GM19467 (cell line): ENCODE measurements around the gene CFHR4.
"Not testable (repeated sequence)": the region's sequence is repeated elsewhere in the genome, so short reads cannot be mapped to it uniquely, and the experiment has no call there.

ENCODE experiments used
- ATAC-seq: cut with Tn5 transposase; IDR thresholded peaks from one replicate; pipeline ENCODE4 v1.9.1; 2021; ENCODE audit warnings: mild to moderate bottlenecking, moderate library complexity; ENCODE audit not compliant: unreplicated experiment

The CFHR4 gene

GRCh38 chr1:196887515-196888239 lies at the start of gene CFHR4:
TSS of gene CFHR4 (plus strand) at chr1:196888052. CDS start at chr1:196888151, 99 bp downstream.
- peak; percentile 97 for ATAC-seq

- peak; percentile 64 for ATAC-seq
Measured at GRCh38 chr1:196849613-196850492, 38.0 kb upstream of the CFHR4 start.

GRCh38 chr1:196856053-196856452 lies 31.8 kb upstream of the CFHR4 start:
- no peak for ATAC-seq

DNA sequence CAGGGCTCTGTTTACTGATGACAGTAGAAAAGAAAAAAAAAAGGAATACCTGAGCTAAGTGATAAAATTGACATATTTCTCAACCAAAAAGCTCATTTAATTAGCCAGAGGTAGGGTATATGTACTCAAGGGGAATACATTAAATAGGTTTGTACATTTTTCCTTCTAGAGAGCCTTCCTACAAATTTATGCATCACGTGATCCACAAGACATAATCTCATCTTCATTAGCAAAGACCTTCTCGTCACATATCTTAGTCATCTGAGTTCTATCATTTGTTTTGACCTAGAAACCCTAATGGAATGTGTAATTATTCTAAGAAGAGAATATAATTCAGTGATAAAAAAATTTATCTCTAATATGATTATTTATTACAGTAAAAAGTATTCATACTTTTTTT lies 30.7 kb upstream of the CFHR4 start:
- ATAC-seq, result no peak

DNA sequence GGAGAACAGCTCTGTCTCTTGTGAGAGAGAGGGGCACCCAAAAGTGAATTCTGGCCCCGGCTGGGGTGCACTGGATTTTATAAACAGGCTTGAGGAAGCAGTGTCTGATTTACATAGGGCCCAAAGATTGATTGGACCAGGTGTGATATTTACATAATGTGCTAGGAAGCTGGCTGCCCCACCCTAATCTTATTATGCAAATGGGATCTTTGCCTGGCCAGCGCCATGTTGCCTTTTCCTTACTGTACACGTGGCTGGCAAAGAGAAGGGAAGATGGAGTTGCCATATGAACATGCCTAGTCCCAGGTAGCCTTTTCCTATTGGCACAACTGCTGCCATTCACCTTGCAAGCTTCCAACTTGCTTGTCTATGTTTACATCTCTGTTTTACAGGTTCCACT lies 29.0 kb upstream of the CFHR4 start:
- no peak for ATAC-seq

GRCh38 chr1:196860323-196860884 lies 27.4 kb upstream of the CFHR4 start:
- no peak for ATAC-seq

DNA sequence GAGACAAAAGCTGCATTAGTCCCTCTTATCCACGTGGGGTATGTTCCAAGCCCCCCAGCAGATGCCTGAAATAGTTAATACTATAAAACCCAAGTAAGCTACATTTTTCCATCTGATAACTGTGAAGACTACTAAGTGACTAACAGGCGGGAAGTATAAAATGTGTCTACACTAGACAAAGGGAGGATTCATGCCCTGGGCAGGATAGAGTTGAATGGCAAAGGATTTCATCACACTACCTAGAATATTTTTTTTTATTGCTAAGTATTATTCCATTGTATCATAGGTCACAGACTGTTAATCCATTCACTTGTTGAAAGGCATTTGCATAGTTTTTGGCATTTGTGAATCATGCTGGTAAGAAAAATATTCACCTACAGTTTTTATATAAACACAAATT lies 26.4 kb upstream of the CFHR4 start:
- no peak for ATAC-seq

DNA sequence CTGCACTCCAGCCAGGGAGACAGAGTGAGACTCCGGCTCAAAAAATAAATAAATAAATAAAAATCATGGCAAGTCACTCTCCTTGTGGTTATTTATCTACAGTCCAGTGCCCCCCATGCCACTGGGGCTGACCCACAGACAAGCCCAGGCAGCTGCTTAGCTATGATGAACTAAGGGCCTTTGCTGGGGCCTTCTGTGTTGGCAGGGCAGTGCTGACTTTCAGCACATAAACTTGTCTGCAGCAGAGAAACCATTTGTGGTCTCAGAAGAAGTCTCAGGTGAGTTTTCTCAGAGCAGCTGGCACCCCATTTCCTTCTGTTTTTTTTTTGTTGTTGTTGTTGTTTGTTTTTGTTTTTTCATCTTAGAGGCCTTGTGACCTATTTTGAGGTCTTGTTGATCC lies 20.9 kb upstream of the CFHR4 start:
- no peak for ATAC-seq

- ATAC-seq, result no peak
Measured at GRCh38 chr1:196873385-196873784, 14.5 kb upstream of the CFHR4 start.

DNA sequence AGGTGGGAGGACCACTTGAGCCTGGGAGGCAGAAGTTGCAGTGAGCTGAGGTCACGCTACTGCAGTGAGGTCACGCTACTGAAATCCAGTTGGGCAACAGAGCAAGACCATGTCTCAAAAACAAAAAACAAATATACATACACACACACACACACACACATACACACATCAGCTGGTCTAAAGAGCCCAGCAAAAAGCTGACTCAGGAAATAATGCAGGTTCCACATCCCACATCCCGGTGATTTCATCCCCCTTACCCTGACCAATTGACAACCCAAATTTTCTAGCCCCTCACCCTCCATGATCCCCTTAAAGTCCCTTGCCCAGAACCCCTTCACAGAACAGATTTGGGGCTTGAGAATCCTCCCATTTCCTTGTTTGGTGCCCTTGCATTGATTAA lies 11.9 kb upstream of the CFHR4 start:
- no peak for ATAC-seq

DNA sequence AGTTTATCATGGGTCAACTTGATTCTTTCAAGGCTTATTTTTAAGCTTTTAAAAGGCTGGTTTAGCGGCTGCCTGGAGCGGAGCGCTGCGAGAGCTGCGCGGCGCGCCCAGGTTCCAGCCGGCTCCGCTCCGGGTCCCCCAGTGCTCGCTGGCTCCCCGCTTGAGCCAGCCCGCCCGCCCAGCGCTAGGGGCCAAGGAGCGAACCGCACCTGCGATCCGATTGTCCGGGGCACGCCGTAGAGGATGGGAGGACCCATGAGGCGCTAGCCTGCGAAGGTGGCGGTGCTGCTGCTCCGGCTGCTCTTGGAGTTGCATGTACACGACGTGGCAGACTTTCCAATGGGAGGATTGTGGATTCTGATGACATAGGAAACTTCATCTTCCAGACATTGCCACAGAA lies 9.9 kb upstream of the CFHR4 start:
- ATAC-seq, result no peak

DNA sequence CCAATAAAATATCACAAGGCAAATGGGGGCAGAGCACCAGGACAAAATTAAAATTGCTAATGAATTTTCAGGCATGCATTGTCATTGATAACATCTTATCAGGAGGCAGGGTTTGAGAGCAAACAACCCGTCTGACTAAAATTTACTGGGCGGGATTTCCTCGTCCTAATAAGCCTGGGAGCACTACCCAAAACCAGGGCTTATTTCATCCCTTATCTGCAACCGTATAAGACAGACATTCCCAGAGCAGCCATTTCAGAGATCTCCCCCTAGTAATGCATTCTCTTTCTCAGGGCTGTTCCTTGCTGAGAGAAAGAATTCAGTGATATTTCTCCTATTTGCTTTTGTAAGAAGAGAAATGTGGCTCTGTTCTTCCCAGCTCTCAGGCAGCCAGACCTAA lies 1.3 kb upstream of the CFHR4 start:
- not testable (repeated sequence) for ATAC-seq

- no peak for ATAC-seq
Measured at GRCh38 chr1:196890668-196891067, 2.8 kb downstream of the CFHR4 start.

- no peak for ATAC-seq
Measured at GRCh38 chr1:196891251-196891650, 3.4 kb downstream of the CFHR4 start.

DNA sequence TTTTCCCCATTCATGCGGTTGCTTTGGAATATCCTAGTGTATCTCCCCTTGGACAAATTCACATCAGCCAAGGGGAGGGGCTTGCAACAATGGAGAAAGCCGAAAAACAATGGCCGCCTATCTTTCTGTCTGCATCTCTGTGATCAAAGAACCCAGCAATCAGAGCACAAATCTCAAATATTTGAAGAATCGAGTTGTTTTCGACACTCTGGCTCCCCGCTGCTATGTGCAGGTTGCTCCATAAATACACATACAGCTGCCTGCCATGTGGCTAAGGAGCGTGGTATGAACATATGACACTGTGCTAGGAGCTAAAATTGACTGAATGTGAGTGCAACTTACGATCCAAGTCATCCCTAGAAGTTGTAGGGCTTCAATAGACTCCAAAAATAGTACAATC lies 8.5 kb downstream of the CFHR4 start:
- no peak for ATAC-seq

DNA sequence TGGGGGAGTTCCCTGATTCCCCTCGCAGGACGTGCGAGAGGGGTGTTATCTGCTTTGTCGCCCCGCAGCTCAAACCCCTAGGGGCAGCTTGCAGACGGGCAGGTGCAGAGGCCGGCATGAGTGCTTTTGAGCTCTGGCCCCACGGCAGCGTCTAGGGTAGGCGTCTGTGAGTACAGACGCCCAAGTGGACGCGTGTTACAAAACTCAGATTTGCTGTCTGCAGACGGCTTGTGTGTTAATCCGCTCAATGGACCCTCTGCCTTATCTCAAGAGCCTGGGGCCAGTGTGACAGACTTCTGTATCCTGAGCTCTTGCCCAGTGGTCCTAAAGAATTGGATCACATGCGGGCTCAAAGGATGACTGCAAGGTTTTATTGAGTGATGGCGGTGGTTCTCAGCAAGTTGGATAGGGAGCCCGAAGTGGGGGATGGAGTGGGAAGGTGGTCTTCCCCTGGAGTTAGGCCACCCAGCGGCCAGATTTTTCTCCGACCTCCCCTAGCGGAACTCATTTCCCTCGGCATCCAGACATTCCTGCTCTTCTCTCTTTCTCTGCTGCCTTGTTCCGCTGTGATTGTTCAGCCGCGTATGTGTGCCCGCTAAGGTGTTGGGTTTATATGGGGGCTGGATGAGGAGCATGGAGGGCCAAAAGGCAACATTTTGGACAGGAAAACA lies 9.4 kb downstream of the CFHR4 start:
- ATAC-seq, result no peak

DNA sequence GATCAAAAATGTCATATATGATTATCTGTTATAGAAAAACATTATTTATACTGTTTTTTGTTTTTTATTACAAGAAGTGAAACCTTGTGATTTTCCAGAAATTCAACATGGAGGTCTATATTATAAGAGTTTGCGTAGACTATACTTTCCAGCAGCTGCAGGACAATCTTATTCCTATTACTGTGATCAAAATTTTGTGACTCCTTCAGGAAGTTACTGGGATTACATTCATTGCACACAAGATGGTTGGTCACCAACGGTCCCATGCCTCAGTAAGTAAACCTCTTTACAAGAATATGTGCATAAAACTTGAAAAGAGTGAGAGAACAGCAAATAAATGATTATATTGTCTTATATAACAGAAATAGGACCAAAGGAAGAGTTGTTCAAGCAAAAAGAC lies 14.5 kb downstream of the CFHR4 start:
- ATAC-seq, result no peak

- no peak for ATAC-seq
Measured at GRCh38 chr1:196910215-196910614, 22.4 kb downstream of the CFHR4 start.

GRCh38 chr1:196912283-196912682 lies 24.4 kb downstream of the CFHR4 start:
- not testable (repeated sequence) for ATAC-seq

DNA sequence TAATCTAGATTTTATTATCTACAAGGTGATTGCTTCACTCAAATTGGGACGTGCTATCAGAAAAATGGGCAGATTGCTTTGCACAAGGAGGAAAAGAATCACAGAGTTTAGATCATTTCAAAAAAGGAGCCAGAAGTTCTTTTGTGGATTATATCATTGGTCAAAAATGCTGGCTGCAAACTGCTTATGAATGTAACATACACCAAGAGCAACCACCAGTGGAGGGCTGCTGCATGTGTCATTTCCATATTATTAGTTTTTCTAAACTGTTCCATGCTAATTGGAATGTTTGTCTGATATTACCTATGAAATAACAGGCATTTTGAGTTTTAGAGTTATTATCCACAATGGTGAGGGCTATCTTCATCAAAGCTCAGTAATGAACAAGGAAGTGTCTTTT lies 39.0 kb downstream of the CFHR4 start:
- not testable (repeated sequence) for ATAC-seq

DNA sequence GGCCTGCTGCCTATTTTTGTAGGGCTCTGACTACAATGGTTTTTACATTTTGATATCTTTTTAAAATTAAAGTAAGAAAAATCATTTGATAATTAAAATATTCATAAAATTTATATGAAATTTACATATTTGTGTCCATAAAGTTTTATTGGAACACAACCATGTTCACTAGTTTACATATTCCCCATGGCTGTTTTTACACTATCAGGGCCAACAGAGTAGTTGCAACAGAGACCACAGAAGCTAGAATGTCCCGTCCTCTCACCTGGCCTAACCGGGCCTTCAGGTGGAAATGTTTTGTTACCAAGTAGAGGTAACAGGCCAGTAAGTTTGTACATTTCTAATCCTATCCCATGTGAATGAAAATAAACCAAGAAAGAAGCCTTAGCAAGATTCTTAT lies 45.0 kb downstream of the CFHR4 start:
- ATAC-seq, result not testable (repeated sequence)
